Nephron progenitor cell (in vitro differentiated cells): Measurements from ENCODE around the gene SNORC.

Source experiments
- DNase-seq: peaks from one replicate; pipeline ENCODE4 v3.0.0; 2021
- H3K27ac Mint-ChIP-seq: 2 replicates; pipeline ENCODE4 v1.8.0; 2021; ENCODE audit warnings: mild to moderate bottlenecking, moderate library complexity, mixed read lengths
- H3K27me3 Mint-ChIP-seq: 2 replicates; pipeline ENCODE4 v1.8.0; 2021; ENCODE audit warnings: mild to moderate bottlenecking, low read depth, mixed read lengths; ENCODE audit not compliant: poor library complexity
- H3K36me3 Mint-ChIP-seq: 2 replicates; pipeline ENCODE4 v1.8.0; 2021; ENCODE audit warnings: low read depth, mixed read lengths
- H3K4me1 Mint-ChIP-seq: 2 replicates; pipeline ENCODE4 v1.8.0; 2021; ENCODE audit warnings: mixed read lengths
- H3K4me3 Mint-ChIP-seq: 2 replicates; pipeline ENCODE4 v1.8.0; 2021; ENCODE audit warnings: mild to moderate bottlenecking, moderate library complexity, mixed read lengths
- H3K9me3 Mint-ChIP-seq: 2 replicates; pipeline ENCODE4 v1.8.0; 2021; ENCODE audit warnings: mild to moderate bottlenecking, moderate library complexity, mixed read lengths
- TF ChIP-seq, protein P1 (sequence below): fragments of 200-600 bp; sonication (generic); IDR thresholded peaks from 2 replicates; pipeline ENCODE4 v1.5.0; 2021; ENCODE audit warnings: antibody characterized with exemption

SNORC gene

DNA sequence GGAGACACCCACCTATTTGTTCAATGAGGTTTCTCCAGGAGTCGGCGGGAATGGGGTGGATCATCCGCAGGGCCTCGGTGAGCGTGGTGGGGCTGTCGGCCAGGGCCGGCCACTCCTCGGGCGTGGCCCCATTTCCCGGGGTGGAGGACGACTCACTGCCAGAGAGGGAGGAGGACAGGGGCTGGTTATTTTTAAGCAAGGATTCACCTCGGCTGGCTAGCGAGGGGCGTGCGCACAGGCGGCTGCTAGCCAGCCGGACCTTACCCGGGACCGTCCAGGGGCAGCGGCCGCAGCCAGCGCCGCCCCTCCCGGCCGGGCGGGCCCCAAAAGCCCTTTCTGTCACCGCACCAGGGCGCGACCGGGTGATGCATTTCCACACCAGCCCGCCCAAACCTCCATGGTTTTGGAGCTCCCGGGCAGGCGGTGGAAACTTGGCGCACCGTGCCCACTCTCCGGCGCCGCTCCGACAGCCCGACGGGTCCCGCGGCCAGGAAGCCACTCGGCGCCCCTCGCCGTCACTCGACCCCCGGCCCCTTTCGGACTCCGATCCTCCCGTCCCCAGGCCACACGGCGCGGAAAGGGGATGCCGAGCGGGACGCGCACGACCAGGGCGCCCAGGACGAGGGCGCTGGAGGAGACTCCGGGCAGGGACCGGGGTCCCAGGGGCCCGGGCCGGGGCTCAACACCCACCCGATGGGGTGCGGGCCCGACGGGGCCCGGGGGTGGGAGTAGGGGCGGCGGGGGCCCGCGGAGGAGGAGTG lies 57.1 kb downstream of the SNORC start:
- peak; percentile 52 for DNase-seq
- H3K27ac Mint-ChIP-seq, result no peak overlapping the region
- TF ChIP-seq, protein P1, sequence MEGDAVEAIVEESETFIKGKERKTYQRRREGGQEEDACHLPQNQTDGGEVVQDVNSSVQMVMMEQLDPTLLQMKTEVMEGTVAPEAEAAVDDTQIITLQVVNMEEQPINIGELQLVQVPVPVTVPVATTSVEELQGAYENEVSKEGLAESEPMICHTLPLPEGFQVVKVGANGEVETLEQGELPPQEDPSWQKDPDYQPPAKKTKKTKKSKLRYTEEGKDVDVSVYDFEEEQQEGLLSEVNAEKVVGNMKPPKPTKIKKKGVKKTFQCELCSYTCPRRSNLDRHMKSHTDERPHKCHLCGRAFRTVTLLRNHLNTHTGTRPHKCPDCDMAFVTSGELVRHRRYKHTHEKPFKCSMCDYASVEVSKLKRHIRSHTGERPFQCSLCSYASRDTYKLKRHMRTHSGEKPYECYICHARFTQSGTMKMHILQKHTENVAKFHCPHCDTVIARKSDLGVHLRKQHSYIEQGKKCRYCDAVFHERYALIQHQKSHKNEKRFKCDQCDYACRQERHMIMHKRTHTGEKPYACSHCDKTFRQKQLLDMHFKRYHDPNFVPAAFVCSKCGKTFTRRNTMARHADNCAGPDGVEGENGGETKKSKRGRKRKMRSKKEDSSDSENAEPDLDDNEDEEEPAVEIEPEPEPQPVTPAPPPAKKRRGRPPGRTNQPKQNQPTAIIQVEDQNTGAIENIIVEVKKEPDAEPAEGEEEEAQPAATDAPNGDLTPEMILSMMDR, result no peak
- H3K9me3 Mint-ChIP-seq, result peaks cover 17% of the 10 kb centered on the region
- H3K4me1 Mint-ChIP-seq, result peaks cover 15% of the 10 kb centered on the region
- peaks cover 89% of the 10 kb centered on the region for H3K27me3 Mint-ChIP-seq
- no peaks in the 10 kb centered on the region for H3K36me3 Mint-ChIP-seq
- peak overlapping the region; percentile 79 for H3K4me3 Mint-ChIP-seq

DNA sequence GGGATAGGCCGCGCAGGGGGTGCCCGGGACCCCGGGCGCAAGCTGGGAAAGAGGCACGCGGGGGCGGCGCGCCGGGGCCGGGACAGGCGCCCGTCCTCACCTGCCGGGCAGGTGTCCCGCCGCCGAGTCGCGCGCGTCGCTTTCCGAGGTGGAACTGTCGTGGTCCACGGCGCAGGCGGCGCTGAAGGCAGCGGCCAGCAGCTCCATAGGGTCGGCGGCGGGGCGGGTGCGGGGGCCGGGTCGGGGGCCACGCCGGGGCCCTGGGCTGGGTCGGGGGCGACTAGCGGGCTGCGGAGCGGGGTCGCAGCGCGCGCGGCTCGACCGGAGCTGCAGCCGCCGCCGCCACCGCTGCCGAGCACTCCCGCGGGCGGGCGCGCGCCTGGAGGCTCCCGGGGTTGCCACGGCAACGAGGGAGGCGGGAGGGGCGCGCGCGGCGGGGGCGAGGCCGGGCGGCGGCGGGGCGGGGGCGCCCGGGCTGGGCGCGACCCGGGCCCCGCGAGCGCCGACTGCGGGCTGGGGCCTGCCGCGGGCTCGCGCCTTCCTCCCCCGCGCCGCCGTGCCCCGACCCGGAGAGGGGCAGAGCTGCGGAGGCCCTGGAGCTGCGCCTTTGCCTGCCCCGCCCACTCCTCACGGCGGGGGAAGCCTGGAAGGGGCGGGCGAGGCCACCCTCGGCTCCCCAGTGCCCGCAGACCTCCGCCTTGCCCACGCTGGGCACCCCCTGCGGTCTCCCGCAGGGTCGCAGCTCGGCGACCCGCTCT lies 57.9 kb downstream of the SNORC start:
- Mint-ChIP-seq H3K27me3 (peaks cover 85% of the 10 kb centered on the region), H3K4me1 (peaks cover 15% of the 10 kb centered on the region), H3K27ac (no peak overlapping the region), H3K4me3 (peak overlapping the region; percentile 78), H3K36me3 (no peaks in the 10 kb centered on the region), H3K9me3 (peaks cover 17% of the 10 kb centered on the region)
- DNase-seq, result peak; percentile 81
- TF ChIP-seq, protein P1, result no peak
